ENCODE data around the gene GPC2.
"Not testable (repeated sequence)": the region's sequence is repeated elsewhere in the genome, so short reads cannot be mapped to it uniquely, and the experiment has no call there.

Gene GPC2

GRCh38 chr7:100152937-100153666 lies 24.1 kb downstream of the GPC2 start:
- no peak for DNase-seq (ENCODE audit: low spot score)

DNA sequence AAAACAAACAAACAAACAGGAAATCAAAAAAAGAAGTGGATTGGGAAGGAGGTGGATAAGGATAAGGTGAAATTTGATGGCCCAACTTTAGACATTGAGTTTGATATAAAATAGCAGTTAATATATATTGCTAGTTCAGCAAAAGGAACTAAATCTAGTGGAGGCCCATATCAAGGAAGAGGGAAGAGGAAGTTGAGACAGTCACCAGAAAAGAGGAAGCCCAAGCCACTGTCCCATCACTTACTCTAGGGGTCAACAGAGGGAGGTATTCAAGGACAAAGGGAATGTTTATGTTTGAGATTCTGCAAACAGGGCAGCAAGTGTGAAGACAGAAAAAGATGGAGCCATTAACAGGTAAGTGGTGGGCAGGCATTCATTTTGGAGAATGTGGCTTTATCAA lies 24.8 kb downstream of the GPC2 start:
- no peak for DNase-seq (ENCODE audit: low spot score)

DNA sequence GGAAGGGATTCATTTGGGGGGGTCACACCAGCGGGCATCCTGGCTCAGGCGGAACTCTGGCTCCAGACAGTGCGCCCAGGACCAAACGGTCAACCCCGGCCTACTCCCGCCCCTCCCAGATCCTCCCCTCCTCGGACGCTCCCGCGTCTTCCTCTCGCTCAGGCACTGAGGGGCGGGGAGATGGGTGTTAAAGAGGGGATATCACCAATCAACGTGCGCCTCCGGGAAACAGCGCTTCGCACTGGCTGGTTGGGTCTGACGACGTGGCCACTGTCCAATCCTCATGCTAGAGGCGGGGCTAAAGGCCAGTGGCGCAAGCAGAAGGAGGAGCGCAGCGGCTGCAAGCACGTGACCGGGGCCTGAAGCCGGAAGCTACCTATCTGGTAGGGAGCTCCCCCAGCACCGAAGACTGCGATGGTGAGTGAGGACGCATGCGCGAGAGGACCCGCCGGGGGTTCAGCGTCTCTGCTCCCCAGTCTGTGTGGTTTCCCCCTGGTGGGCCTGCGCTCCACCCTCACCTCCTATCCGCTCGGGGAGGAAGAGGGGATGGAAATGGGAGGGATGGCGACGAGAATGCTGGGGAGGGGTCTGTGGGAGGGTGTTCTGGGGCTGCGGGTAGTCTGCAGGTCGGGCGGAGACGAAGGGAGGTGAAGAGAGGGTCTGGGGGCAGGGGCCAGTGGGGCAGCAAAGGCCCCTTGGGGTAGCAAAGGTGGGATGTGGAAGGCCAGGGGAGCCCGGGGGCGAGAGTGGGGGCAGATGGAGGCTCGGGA lies 28.4 kb downstream of the GPC2 start, which contains the start of gene LAMTOR4:
TSS of gene LAMTOR4 (plus strand) at position 360 of the 770 bp plus-strand sequence. CDS start at position 415, 55 bp downstream.
- peak; percentile 100 for DNase-seq (ENCODE audit: low spot score)

- DNase-seq (ENCODE audit: low spot score): no peak
Observed at GRCh38 chr7:100148225-100148558, 29.0 kb downstream of the GPC2 start.

GRCh38 chr7:100147278-100147677 lies 29.9 kb downstream of the GPC2 start:
- no peak for DNase-seq (ENCODE audit: low spot score)

DNA sequence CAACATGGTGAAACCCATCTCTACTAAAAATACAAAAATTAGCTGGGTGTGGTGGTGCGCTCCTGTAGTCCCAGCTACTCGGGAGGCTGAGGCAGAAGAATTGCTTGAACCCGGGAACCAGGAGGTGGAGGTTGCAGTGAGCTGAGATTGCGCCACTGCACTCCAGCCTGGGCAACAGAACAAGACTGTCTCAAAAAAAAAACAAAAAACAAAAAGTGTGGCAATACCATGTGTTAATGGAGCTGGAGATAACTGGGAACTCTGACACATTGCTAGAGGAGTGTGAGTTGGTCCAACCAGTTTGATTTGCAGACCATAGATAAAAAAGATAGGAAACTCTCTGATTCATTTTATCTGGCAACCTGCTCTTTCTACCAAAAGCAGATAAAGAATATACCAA lies 30.8 kb downstream of the GPC2 start:
- not testable (repeated sequence) for DNase-seq (ENCODE audit: low spot score)

GRCh38 chr7:100142461-100142860 lies 34.7 kb downstream of the GPC2 start:
- DNase-seq (ENCODE audit: low spot score): no peak

DNA sequence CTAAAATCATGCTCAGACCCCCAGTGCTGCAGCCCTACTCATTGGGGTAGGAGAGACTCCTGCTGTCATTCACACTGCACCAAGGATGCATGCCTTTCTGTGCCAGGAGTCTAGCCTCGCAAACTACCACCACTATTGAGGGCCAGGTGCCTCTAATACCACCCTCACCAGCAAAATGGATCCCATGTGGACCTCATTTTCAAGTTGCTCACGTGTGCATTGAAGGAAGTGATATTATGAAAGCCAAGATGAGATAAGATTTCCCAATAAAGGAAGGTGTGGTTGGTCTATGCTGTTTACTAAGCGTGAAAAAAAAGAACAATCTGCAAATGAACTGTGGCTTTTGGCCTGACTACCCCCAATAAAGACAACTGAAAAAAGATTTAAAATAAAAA lies 35.6 kb downstream of the GPC2 start:
- DNase-seq (ENCODE audit: low spot score): no peak

DNA sequence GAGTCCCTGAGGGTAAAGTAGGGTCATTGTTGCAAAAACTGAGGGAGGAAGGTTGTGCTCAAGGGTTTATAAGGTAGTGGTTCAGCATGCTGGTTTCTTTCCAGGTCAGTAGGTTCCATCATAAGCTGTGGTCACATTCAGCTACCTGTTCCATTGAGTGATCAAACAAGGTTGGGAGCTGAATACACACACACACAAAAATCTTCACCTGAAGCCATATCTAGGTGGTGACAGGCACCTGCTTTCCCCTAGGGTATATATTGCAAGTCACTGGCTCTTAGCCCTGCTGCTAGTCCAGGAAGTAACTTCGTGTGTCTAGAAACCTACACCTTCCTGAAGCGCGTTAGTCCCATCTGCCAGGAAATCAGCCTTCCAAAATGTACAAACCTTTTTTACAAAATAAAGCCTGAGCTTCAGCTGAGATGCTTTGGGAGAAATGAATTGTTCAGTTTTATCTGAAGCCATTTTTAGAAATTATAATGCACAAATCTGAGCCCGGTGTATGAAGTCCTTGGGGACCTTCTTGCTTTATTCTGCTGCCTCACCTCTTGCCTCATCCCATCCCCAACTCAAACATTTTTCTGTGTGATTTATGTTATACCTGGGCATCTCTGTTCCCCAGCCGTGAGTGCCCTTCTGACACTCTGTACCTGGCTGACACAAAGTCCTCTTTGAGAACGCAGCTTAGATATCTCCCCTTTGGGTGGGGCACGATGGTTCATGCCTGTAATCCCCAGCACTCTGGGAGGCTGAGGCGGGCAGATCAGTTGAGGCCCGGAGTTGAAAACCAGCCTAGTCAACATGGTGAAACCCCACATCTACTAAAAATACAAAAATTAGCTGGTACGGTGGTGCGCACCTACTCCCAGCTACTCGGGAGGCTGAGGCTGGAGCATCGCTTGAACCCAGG lies 39.1 kb downstream of the GPC2 start:
- no peak for DNase-seq (ENCODE audit: low spot score)

DNA sequence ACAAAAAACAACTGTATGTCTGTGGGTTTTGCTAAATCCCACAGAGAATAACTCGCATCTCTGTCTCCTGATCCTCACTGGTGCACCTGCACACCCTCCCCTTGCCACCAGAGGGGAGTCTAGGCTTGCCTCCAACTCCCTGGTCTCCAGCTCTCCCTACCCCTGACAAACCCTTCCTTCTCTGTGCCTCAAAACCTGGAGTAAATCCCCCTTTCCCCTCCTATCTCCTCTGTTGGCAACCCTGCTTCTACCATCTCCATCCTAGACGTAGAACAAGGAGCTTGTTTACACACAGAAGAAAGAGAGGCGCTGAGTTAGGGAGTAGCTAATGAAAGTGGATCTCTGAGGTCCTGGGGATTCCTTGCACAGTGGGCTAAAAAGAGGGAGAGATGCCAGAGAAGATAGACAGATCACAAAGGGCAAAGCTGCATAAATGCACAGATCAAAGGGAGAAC lies 44.5 kb downstream of the GPC2 start:
- no peak for DNase-seq (ENCODE audit: low spot score)

GRCh38 chr7:100132126-100132525 lies 45.1 kb downstream of the GPC2 start:
- no peak for DNase-seq (ENCODE audit: low spot score)

- DNase-seq (ENCODE audit: low spot score): no peak
Observed at GRCh38 chr7:100130608-100131453, 46.4 kb downstream of the GPC2 start.

GRCh38 chr7:100130220-100130607 lies 47.0 kb downstream of the GPC2 start:
- DNase-seq (ENCODE audit: low spot score): not testable (repeated sequence)

DNA sequence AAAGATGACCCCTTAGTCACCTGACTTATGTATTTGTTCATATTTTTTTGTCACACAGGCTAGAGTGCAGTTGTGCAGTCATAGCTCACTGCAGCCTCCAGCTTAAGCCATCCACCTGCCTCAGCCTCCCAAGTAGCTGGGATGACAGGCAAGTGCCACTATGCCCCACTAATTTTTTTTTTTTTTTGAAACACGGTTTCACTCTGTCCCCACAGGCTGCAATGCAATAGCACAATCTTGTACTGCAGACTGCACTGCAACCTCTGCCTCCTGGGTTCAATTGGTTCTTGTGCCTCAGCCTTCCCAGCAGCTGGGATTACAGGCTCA lies 48.6 kb downstream of the GPC2 start:
- no peak for DNase-seq (ENCODE audit: low spot score)

- no peak for DNase-seq (ENCODE audit: low spot score)
Observed at GRCh38 chr7:100127866-100128636, 49.1 kb downstream of the GPC2 start.

DNA sequence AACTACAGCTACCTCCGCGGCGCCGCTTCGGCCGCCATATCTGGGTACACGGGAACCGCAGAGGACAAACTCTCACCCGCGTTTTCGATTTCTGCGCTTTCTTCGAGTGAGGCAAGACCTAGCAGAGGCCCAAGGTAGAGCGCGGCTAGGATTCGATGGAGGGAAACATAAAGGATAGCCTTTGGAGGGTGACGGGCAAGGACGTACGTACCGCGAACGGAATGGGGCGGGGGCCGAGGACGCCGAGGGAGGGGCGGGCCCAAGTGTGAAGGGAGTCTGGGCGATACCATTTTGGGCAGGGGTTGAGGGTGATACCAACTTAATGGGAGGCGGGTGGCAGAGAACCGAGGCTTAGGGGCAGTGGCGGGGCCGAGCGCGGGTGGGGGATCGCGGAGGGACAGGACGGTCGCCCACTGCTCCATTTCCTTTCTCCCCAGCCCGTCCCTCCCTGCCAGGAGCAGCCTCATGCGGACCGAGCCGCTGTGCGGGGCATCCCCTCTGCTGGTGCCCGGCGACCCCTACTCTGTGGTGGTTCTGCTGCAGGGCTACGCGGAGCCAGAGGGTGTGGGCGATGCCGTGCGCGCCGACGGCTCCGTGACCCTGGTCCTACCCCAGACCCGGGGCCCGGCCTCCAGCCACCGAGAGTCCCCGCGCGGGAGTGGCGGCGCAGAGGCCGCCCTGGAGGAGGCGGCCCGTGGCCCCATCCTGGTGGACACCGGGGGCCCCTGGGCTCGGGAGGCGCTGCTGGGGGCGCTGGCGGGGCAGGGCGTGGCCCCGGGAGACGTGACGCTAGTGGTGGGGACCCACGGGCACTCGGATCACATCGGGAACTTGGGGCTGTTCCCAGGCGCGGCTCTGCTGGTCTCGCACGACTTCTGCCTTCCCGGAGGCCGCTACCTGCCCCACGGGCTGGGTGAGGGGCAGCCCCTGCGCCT lies 50.0 kb downstream of the GPC2 start, which contains the start of gene MBLAC1:
TSS of gene MBLAC1 (plus strand) at position 37 of the 935 bp plus-strand sequence. CDS start at position 466, 429 bp downstream.
- peak; percentile 91 for DNase-seq (ENCODE audit: low spot score)

GRCh38 chr7:100126239-100126930 lies 50.8 kb downstream of the GPC2 start:
- no peak for DNase-seq (ENCODE audit: low spot score)

- no peak for DNase-seq (ENCODE audit: low spot score)
Observed at GRCh38 chr7:100124301-100125230, 52.6 kb downstream of the GPC2 start.
